GM12878 (cell line): ENCODE results near the gene TBC1D2B. TPM values are rescaled to one million over a fixed set of nuclear protein-coding genes. Genes with fewer than 3 reads are reported as not detected.
A peak's percentile ranks its signal among the peaks of the same experiment; 100 is the strongest.

Source experiments
- BHLHE40 ChIP-seq, 2 experiments: fragments of 450-650 bp in 1 of 2; IDR thresholded peaks; 2 replicates each; pipeline ENCODE4 v1.6.1; 2011 to 2017; ENCODE audit warnings: low read depth in 2 of 2, borderline replicate concordance in 1 of 2, improper control_type of control experiment in 1 of 2, low read length in 1 of 2, mild to moderate bottlenecking in 1 of 2
- BMI1 ChIP-seq: fragments of 450-650 bp; IDR thresholded peaks from 2 replicates; pipeline ENCODE4 v1.6.1; 2016; ENCODE audit warnings: mild to moderate bottlenecking, moderate library complexity, borderline replicate concordance
- DPF2 ChIP-seq: fragments of 450-650 bp; IDR thresholded peaks from 2 replicates; pipeline ENCODE4 v1.6.1; 2017; ENCODE audit warnings: mild to moderate bottlenecking
- GATAD2B ChIP-seq: fragments of 450-650 bp; conservative IDR thresholded peaks from 2 replicates; pipeline ENCODE4 v1.6.1; 2017; ENCODE audit warnings: low read depth, mild to moderate bottlenecking, moderate library complexity
- HDGF ChIP-seq: fragments of 450-650 bp; IDR thresholded peaks from 2 replicates; pipeline ENCODE4 v1.6.1; 2016; ENCODE audit warnings: antibody characterized with exemption
- IKZF2 ChIP-seq, 2 experiments: fragments of 450-650 bp; IDR thresholded peaks; 2 replicates each; pipeline ENCODE4 v1.6.1; 2017; ENCODE audit warnings: mild to moderate bottlenecking in 2 of 2, moderate library complexity in 2 of 2
- IRF4 ChIP-seq: IDR thresholded peaks from 2 replicates; pipeline ENCODE4 v1.6.1; 2011; ENCODE audit warnings: low read depth, low read length
- MEF2A ChIP-seq: IDR thresholded peaks from 2 replicates; pipeline ENCODE4 v1.6.1; 2011; ENCODE audit warnings: low read depth, mild to moderate bottlenecking, low read length, moderate library complexity; ENCODE audit not compliant: insufficient read depth
- MTA2 ChIP-seq: fragments of 450-650 bp; IDR thresholded peaks from 2 replicates; pipeline ENCODE4 v1.6.1; 2016; ENCODE audit warnings: low read depth, mild to moderate bottlenecking, moderate library complexity
- MYC ChIP-seq: IDR thresholded peaks from 2 replicates; pipeline ENCODE4 v1.6.1; 2011; ENCODE audit warnings: mild to moderate bottlenecking, low read length, moderate library complexity, inconsistent platforms; ENCODE audit not compliant: insufficient read depth, insufficient replicate concordance, insufficient read length, severe bottlenecking
- NFXL1 ChIP-seq: fragments of 450-650 bp; IDR thresholded peaks from 2 replicates; pipeline ENCODE4 v1.6.1; 2017; ENCODE audit warnings: antibody characterized with exemption, mild to moderate bottlenecking, borderline replicate concordance
- NFYB ChIP-seq: IDR thresholded peaks from 2 replicates; pipeline ENCODE4 v1.6.1; 2011; ENCODE audit warnings: low read depth, mild to moderate bottlenecking, low read length, improper control_type of control experiment, moderate library complexity; ENCODE audit not compliant: insufficient read depth
- NR2F1 ChIP-seq: fragments of 450-650 bp; conservative IDR thresholded peaks from 2 replicates; pipeline ENCODE4 v1.6.1; 2017; ENCODE audit warnings: mild to moderate bottlenecking
- PAX8 ChIP-seq: fragments of 450-650 bp; IDR thresholded peaks from 2 replicates; pipeline ENCODE4 v1.6.1; 2017; ENCODE audit warnings: mild to moderate bottlenecking, moderate library complexity
- POLR2AphosphoS5 ChIP-seq: IDR thresholded peaks from 2 replicates; pipeline ENCODE4 v1.6.1; 2011; ENCODE audit warnings: mild to moderate bottlenecking, low read length, inconsistent platforms
- RELA ChIP-seq: fragments of 450-650 bp; IDR thresholded peaks from 2 replicates; pipeline ENCODE4 v1.8.0; 2014; ENCODE audit warnings: borderline replicate concordance; ENCODE audit not compliant: partially characterized antibody
- SIN3A ChIP-seq: IDR thresholded peaks from 2 replicates; pipeline ENCODE4 v1.6.1; 2012; ENCODE audit warnings: low read depth, low read length, improper control_type of control experiment
- SMAD1 ChIP-seq: fragments of 450-650 bp; IDR thresholded peaks from 2 replicates; pipeline ENCODE4 v1.6.1; 2018; ENCODE audit warnings: mild to moderate bottlenecking, low read depth; ENCODE audit not compliant: partially characterized antibody
- TARDBP ChIP-seq: IDR thresholded peaks from 2 replicates; pipeline ENCODE4 v1.6.1; 2016; ENCODE audit warnings: borderline replicate concordance
- WRNIP1 ChIP-seq: IDR thresholded peaks from 2 replicates; pipeline ENCODE4 v1.6.1; 2011; ENCODE audit warnings: low read depth, low read length, improper control_type of control experiment, borderline replicate concordance
- ZBTB40 ChIP-seq: fragments of 450-650 bp; IDR thresholded peaks from 2 replicates; pipeline ENCODE4 v1.6.1; 2016; ENCODE audit warnings: mild to moderate bottlenecking, moderate library complexity, borderline replicate concordance
- polyA plus RNA-seq, 11 experiments: library from polyadenylated mRNA; depleted of rRNA in 4 of 11; unstranded in 6 of 11; stranded (reverse) in 5 of 11; fragments of >200 nt; fragmentation: Nextera tagmentation in 4 of 11; fragmentation: Illumina TruSeq in 1 of 11; extraction: Ambion mirVana in 4 of 11; extraction: Trizol in 1 of 11; gene quantifications; 1 replicate in 1 of 11; 2 replicates in 10 of 11; pipeline versions ENCODE4 v1.2.1 to v1.2.3, GENCODE V29; 2011 to 2016; ENCODE audit warnings: inconsistent platforms in 2 of 11, missing spikeins in 2 of 11, low read depth in 1 of 11
- total RNA-seq, 4 experiments: library from RNA; depleted of rRNA in 3 of 4; stranded (reverse); fragments of >200 nt in 3 of 4; fragmentation: Illumina TruSeq in 1 of 4; extraction: Trizol in 1 of 4; gene quantifications; 2 replicates each; pipeline versions ENCODE4 v1.2.1 to v1.2.3, GENCODE V29; 2013 to 2021
- TF ChIP-seq, protein P1 (sequence below): fragments of 150-350 bp; IDR thresholded peaks from 2 replicates; pipeline ENCODE4 v1.6.1; 2014; ENCODE audit warnings: mild to moderate bottlenecking, low read depth, low read length
- TF ChIP-seq, protein P2 (sequence below): IDR thresholded peaks from 2 replicates; pipeline ENCODE4 v1.6.1; 2011; ENCODE audit warnings: borderline replicate concordance, low read depth, mild to moderate bottlenecking, moderate library complexity, mixed read lengths, low read length; ENCODE audit not compliant: insufficient read depth; ENCODE audit errors: extremely low read length

TBC1D2B gene
- total and polyA plus RNA-seq, 10 of the 15 experiments (the other 5 are each of a cell fraction or from before 2014, with no cell fraction given) = 1.3 to 53.4 (median 19.4) TPM

GRCh38 chr15:78105476-78106241 lies 28.1 kb upstream of the TBC1D2B start (continued):
- TF ChIP-seq HDGF = 0 out of 2 replicates have a peak, but pooled peaks have one; percentile 46
- no peak for TF ChIP-seq RELA
- TF ChIP-seq, protein P1, sequence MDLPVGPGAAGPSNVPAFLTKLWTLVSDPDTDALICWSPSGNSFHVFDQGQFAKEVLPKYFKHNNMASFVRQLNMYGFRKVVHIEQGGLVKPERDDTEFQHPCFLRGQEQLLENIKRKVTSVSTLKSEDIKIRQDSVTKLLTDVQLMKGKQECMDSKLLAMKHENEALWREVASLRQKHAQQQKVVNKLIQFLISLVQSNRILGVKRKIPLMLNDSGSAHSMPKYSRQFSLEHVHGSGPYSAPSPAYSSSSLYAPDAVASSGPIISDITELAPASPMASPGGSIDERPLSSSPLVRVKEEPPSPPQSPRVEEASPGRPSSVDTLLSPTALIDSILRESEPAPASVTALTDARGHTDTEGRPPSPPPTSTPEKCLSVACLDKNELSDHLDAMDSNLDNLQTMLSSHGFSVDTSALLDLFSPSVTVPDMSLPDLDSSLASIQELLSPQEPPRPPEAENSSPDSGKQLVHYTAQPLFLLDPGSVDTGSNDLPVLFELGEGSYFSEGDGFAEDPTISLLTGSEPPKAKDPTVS = no peak
- no peak for TF ChIP-seq BMI1
- TF ChIP-seq POLR2AphosphoS5 = no peak
- TF ChIP-seq BHLHE40 (IDR thresholded peaks at IDR 0.05; ENCODE audit: borderline replicate concordance in 1 of 2, low read depth in 2 of 2, low read length in 1 of 2) = peak in 1 of 2 experiments; percentile 63; a peak in 2 of 4 replicates
- peak; percentile 73 for TF ChIP-seq DPF2
- TF ChIP-seq NR2F1 = peak; percentile 56
- TF ChIP-seq MEF2A = no peak
- TF ChIP-seq NFYB = no peak
- no peak for TF ChIP-seq GATAD2B
- TF ChIP-seq MYC = no peak
- no peak for TF ChIP-seq WRNIP1
- TF ChIP-seq SMAD1 = no peak
- TF ChIP-seq, protein P2, sequence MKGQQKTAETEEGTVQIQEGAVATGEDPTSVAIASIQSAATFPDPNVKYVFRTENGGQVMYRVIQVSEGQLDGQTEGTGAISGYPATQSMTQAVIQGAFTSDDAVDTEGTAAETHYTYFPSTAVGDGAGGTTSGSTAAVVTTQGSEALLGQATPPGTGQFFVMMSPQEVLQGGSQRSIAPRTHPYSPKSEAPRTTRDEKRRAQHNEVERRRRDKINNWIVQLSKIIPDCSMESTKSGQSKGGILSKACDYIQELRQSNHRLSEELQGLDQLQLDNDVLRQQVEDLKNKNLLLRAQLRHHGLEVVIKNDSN = no peak
- TF ChIP-seq NFXL1 = no peak
- peak; percentile 27; the same call in 1 of the 2 replicates for TF ChIP-seq MTA2
- no peak for TF ChIP-seq SIN3A
- TF ChIP-seq IRF4 = no peak
- TF ChIP-seq ZBTB40 = no peak
- peak; percentile 57 to 71; a peak in 3 of 4 replicates for TF ChIP-seq IKZF2 (IDR thresholded peaks at IDR 0.05)
- TF ChIP-seq TARDBP = no peak
- TF ChIP-seq PAX8 = no peak
